Endothelial cell (in vitro differentiated cells): ENCODE measurements around the gene DQX1. TPM values are rescaled to one million over a fixed set of nuclear protein-coding genes. Genes with fewer than 3 reads are reported as not detected.

Source experiments
- DNase-seq: peaks from one replicate; pipeline ENCODE4 v3.0.0; 2021; ENCODE audit warnings: low spot score
- H3K27ac Mint-ChIP-seq: one replicate; pipeline ENCODE4 v1.8.0; 2021; ENCODE audit warnings: mixed read lengths, inconsistent platforms; ENCODE audit not compliant: unreplicated experiment
- H3K27me3 Mint-ChIP-seq: one replicate; pipeline ENCODE4 v1.8.0; 2021; ENCODE audit warnings: mild to moderate bottlenecking, moderate library complexity, mixed read lengths, inconsistent platforms; ENCODE audit not compliant: unreplicated experiment
- H3K36me3 Mint-ChIP-seq: one replicate; pipeline ENCODE4 v1.8.0; 2021; ENCODE audit warnings: mild to moderate bottlenecking, low read depth, mixed read lengths, inconsistent platforms; ENCODE audit not compliant: unreplicated experiment
- H3K4me1 Mint-ChIP-seq: one replicate; pipeline ENCODE4 v1.8.0; 2021; ENCODE audit warnings: mild to moderate bottlenecking, mixed read lengths, inconsistent platforms; ENCODE audit not compliant: unreplicated experiment
- H3K4me3 Mint-ChIP-seq: one replicate; pipeline ENCODE4 v1.8.0; 2021; ENCODE audit warnings: mild to moderate bottlenecking, mixed read lengths, inconsistent platforms; ENCODE audit not compliant: unreplicated experiment
- H3K9me3 Mint-ChIP-seq: one replicate; pipeline ENCODE4 v1.8.0; 2021; ENCODE audit warnings: mixed read lengths, inconsistent platforms; ENCODE audit not compliant: unreplicated experiment
- CTCF ChIP-seq: fragments of 200-600 bp; sonication (generic); IDR thresholded peaks from one replicate; pipeline ENCODE4 v1.5.0; 2021; ENCODE audit warnings: antibody characterized with exemption; ENCODE audit not compliant: unreplicated experiment
- total RNA-seq: library from RNA; stranded (reverse); fragmentation: NEBNext Ultra II Directional; extraction: Animal tissue kit (Norgen Biotek cat#: 25700); gene quantifications from one replicate; pipeline ENCODE4 v1.2.1, GENCODE V29; 2021; ENCODE audit not compliant: unreplicated experiment

The DQX1 gene
- total RNA-seq, 1 donor from 2014 or later = 3.5 TPM

- TF ChIP-seq CTCF = no peak
- Mint-ChIP-seq H3K36me3 (no peaks in the 10 kb centered on the region), H3K27me3 (peaks cover 17% of the 10 kb centered on the region), H3K4me3 (no peak overlapping the region), H3K9me3 (no peaks in the 10 kb centered on the region), H3K27ac (peak overlapping the region; percentile 57), H3K4me1 (peaks cover 43% of the 10 kb centered on the region)
- DNase-seq = no peak
These were observed 32.5 kb upstream of the DQX1 start for GRCh38 chr2:74558284-74559230.

- no peak overlapping the region for H3K4me3 Mint-ChIP-seq
- DNase-seq = no peak
- H3K27ac Mint-ChIP-seq = no peak overlapping the region
- H3K36me3 Mint-ChIP-seq = peaks cover 5% of the 10 kb centered on the region
- peaks cover 43% of the 10 kb centered on the region for H3K4me1 Mint-ChIP-seq
- peaks cover 13% of the 10 kb centered on the region for H3K27me3 Mint-ChIP-seq
- H3K9me3 Mint-ChIP-seq = no peaks in the 10 kb centered on the region
- no peak for TF ChIP-seq CTCF
These were observed 30.9 kb upstream of the DQX1 start for GRCh38 chr2:74556831-74557370.

GRCh38 chr2:74556159-74556558, 30.1 kb upstream of the DQX1 start:
- peaks cover 10% of the 10 kb centered on the region for H3K36me3 Mint-ChIP-seq
- H3K9me3 Mint-ChIP-seq = no peaks in the 10 kb centered on the region
- no peak for TF ChIP-seq CTCF
- H3K27me3 Mint-ChIP-seq = peaks cover 8% of the 10 kb centered on the region
- H3K4me3 Mint-ChIP-seq = no peak overlapping the region
- peaks cover 35% of the 10 kb centered on the region for H3K4me1 Mint-ChIP-seq
- H3K27ac Mint-ChIP-seq = no peak overlapping the region
- DNase-seq = no peak

GRCh38 chr2:74555610-74556103, 29.6 kb upstream of the DQX1 start:
- Mint-ChIP-seq H3K9me3 (no peaks in the 10 kb centered on the region), H3K27me3 (peaks cover 6% of the 10 kb centered on the region), H3K36me3 (peaks cover 11% of the 10 kb centered on the region), H3K27ac (no peak overlapping the region), H3K4me3 (peak overlapping the region; percentile 95), H3K4me1 (peaks cover 33% of the 10 kb centered on the region)
- TF ChIP-seq CTCF = no peak
- no peak for DNase-seq
